ENCODE measurements around the gene SMARCD1.
A peak's percentile ranks its signal among the peaks of the same experiment; 100 is the strongest.

Gene SMARCD1

GRCh38 chr12:50084775-50085614, at the start of gene SMARCD1:
Gene SMARCD1 (plus strand): TSS chr12:50085342. CDS start chr12:50085370, 28 bp downstream.
- peak; percentile 75 for DNase-seq (ENCODE audit: low spot score)

DNA sequence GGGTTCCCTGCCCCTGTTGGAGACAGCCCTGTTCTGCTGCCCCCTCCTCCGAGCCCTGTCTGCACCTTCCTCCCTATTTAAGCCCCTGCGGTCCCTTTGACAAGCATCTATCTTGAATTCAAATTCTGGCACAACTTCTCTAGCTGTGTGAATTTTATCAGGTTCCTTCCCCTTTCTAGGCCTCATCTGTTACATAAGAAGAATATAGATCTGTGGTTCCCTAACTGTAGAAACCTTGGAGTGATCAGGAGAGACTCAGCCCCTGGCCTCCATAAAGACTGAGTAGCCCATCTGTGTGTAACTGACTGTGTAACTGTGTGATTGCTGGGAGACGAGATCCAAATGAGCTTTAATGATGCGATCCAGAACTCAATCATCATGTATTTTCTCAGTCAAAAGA, 46.8 kb upstream of the SMARCD1 start:
- no peak for DNase-seq (ENCODE audit: low spot score)

- DNase-seq (ENCODE audit: low spot score) = peak; percentile 83
Measured at GRCh38 chr12:50039151-50039835, 45.8 kb upstream of the SMARCD1 start.

GRCh38 chr12:50040657-50041056, 44.5 kb upstream of the SMARCD1 start:
- DNase-seq (ENCODE audit: low spot score) = no peak

GRCh38 chr12:50041062-50041860, 43.9 kb upstream of the SMARCD1 start:
- DNase-seq (ENCODE audit: low spot score) = no peak

- DNase-seq (ENCODE audit: low spot score) = no peak
Measured at GRCh38 chr12:50041962-50042361, 43.2 kb upstream of the SMARCD1 start.

DNA sequence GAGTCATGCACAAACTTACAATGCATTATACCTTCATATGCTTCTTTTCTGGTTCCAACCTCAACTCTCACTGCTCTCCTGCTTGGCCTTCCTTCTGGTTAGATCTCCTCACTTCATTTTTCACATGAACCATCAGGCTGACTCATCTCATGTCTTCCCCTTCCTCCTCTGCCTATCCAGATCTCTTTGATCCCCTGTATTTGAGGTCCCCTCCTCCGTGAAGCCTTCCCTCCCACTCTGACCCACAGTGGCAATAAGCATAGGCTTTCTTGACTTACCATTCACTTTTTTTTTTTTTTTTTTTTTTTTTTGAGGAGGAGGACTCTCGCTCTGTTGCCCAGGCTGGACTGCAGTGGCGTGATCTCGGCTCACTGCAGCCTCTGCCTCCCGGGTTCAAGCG, 42.4 kb upstream of the SMARCD1 start:
- no peak for DNase-seq (ENCODE audit: low spot score)

- no peak for DNase-seq (ENCODE audit: low spot score)
Measured at GRCh38 chr12:50043308-50043707, 41.8 kb upstream of the SMARCD1 start.

DNA sequence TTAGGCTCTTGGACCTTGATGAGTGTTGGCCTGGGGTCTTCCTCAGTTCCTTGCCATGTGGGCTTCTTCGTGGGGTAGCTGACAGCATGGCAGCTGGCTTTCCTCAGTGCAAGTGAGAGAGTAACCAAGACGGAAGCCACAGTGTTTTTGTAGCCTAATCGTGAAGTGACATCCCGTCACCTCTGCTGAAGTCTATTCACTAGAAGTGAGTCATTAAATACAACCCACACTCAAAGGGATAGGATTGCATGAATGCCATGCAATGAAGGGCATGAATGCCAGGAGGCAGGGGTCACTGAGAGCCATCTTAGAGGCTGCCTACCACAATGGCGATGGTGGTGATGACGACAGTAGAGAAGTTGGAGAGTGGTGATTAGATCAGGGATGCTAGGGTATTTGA, 41.3 kb upstream of the SMARCD1 start:
- DNase-seq (ENCODE audit: low spot score) = no peak

GRCh38 chr12:50047693-50048250, 37.4 kb upstream of the SMARCD1 start:
- no peak for DNase-seq (ENCODE audit: low spot score)

DNA sequence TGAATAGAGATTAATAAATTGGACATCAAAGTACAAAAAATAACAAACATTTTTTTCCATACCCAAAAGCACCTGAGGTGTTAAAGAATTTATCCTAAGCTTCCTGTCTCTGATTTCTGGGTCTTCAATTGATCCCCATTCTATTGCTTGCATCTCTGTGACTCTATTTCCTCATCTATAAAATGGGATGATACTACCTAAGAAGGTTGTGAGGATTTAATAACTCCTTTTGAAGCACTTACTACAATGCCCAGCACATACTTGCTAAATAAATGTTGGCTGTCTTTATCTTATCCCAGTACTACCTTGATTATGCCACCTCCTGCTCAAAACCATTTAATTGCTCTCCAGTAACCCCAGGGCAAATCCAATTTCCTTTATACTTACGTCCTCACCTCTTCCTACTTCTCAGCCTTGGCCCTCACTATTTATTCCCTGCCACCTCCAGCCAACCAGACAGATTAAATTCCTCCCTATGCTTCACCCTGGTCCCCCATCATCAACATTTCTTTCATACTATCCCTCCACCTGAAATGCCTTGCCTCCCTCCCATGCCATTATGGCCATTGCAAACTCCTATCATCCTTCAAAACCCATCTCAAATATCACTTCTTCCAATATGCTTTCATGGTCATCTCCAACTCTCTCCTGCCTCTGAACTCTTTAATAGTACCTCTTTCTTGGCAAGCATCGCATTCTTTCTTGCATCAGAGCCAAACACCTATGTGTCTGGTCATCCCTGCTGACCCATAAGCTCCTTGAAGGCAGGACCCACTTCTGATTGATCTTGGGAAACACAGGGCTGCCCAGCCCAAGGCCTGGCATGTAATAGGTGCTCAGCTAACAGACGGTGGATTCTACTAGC, 35.7 kb upstream of the SMARCD1 start:
- DNase-seq (ENCODE audit: low spot score) = no peak

GRCh38 chr12:50050119-50050385, 35.1 kb upstream of the SMARCD1 start:
- no peak for DNase-seq (ENCODE audit: low spot score)

- DNase-seq (ENCODE audit: low spot score) = no peak
Measured at GRCh38 chr12:50050410-50051098, 34.6 kb upstream of the SMARCD1 start.

- no peak for DNase-seq (ENCODE audit: low spot score)
Measured at GRCh38 chr12:50051101-50051806, 33.9 kb upstream of the SMARCD1 start.

- DNase-seq (ENCODE audit: low spot score) = no peak
Measured at GRCh38 chr12:50052544-50052943, 32.6 kb upstream of the SMARCD1 start.

GRCh38 chr12:50052964-50053363, 32.2 kb upstream of the SMARCD1 start:
- DNase-seq (ENCODE audit: low spot score) = no peak

GRCh38 chr12:50053583-50053982, 31.6 kb upstream of the SMARCD1 start:
- no peak for DNase-seq (ENCODE audit: low spot score)

DNA sequence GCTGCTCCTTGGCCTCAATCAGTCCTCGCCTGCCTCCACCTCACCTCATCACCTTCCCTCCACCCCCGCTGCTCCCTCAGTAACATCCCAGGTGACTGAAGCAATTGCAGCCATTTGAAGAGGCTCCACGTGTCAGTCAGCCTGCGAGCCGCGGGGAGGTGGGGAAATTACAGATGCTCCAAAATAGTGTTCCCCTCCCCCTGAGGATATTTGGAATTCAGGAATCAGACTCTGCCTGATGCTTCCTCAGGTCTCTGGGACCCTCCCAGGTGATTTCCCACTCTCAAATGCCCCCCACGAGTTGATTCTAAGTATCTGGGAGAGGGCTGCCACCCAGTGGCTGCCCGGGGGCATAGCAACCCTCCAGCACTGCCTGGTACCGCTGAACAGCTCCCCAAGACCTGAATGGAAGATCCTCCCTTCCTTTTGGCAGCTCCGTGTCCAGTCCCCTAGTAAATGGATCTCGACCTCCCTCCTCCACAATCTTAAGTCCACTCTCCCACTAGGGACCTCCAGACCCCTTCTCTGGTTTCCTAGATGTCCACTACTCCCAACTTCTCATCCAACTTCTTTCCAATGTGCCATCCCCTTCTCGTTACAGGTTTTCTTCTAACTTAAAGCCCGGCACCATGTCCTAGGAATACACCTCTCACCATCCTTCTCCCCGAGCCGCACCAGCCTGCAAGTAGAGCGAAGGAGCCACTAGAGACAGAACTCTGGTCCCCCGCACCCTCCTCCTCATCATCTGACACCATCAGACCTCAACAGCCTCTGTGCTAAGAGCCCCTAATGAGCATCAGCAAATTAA, 29.1 kb upstream of the SMARCD1 start:
- DNase-seq (ENCODE audit: low spot score) = no peak

DNA sequence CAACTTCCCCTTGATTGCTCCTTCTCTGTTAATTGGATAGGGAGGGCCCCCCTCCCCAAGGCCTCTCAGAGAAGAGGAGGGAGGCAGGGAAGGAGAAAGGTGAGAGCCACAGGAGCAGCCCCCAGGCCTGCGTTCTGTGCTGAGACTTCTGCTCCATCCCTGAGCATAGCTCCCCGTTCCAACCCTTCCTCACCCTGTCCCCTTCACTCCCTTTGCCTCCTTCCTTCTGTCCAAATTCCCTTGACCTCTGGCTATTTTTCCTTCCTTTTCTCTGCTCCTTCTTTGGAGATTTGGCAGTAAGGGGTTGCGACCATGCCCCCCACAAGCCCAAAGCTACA, 28.5 kb upstream of the SMARCD1 start:
- DNase-seq (ENCODE audit: low spot score) = no peak
